ENCODE results near the gene CCDC142.

DNA sequence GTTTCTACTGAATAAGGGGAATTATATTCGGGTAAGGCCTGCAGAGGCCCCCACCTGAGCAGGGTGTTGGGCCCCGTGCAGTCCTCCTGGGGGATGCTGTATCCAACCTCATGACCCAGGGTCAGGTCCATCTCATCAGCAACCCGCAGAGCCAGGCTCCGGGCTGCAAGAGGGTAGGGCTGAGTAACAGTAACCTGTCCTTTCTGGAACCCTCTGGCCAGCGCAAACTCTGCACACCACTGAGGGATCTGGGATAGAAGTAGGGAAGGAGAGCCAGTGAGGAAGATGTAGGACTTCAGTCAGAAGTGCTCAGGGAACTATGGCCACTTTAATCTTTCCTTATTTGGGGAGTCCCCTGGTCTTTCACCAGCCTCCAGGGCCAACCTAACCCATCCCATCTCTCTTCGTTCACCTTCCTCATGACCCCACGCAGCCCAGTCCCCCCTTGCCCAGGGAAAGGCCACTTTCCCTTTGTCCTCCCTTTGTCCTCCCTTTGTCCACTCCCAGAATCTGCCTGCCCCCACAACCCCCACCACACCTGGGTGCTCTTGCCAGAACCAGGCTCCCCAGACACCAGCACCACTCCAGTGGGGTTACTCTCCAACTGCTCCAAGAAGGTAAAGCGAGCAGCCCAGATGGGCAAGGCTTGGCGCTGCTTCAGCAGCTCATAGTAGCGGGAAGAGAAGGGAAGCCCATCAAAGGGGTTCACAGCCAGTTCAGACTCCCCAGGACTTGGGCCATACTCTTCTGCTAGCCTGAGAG is 42.3 kb upstream of the CCDC142 start:
- TF ChIP-seq CTCF (IDR thresholded peaks at IDR 0.05) (no peak), POLR2A (IDR thresholded peaks at IDR 0.05) (no peak)

Measured in testis (tissue), 2 donors.